Omental fat pad (tissue), 4 donors: ENCODE measurements around the gene TCAF1. TPM values are rescaled to one million over a fixed set of nuclear protein-coding genes. Genes with fewer than 3 reads are reported as not detected.

ENCODE experiments used
- ATAC-seq: fragments of 150-250 bp; one replicate; pipeline ENCODE4 v1.9.1; 2016; ENCODE audit warnings: mild to moderate bottlenecking, moderate library complexity; ENCODE audit not compliant: low FRiP score
- DNase-seq: peaks from one replicate; pipeline ENCODE4 v3.0.0-alpha.2; 2019; ENCODE audit warnings: low spot score
- CTCF ChIP-seq, 3 donors: fragments of 450-650 bp; IDR thresholded peaks; one replicate each; pipeline ENCODE4 v1.5.1; 2016 to 2017; ENCODE audit warnings: antibody characterized with exemption in 3 of 3, mild to moderate bottlenecking in 3 of 3, moderate library complexity in 2 of 3
- total RNA-seq, 4 donors: library from RNA; depleted of rRNA; stranded (reverse); fragments of >200 nt; gene quantifications; one replicate each; pipeline ENCODE4 v1.1.0, GENCODE V29; 2016

The TCAF1 gene
- total RNA-seq, 4 donors from 2014 or later, result 29.3 to 67.4 (median 56.3) TPM

DNA sequence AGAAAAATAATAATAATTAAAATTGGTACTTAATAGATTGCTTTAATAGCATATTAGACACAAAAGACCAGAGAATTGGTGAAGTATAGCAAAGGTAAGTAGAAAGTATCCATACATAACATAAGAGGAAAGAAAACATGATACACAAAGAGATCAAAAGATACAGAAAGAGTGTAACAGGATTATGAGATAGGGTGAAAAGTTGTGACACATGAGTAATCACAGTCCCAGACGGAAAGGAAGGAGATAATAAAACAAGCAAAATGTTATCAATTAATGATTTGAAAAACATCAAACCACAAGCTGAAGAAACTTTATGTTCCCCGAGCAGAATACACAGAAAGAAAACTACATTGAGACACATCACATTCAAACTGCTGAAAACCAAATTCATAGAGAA, 10.5 kb downstream of the TCAF1 start:
- TF ChIP-seq CTCF (IDR thresholded peaks at IDR 0.05), result no peak
- no peak for ATAC-seq
- no peak for DNase-seq

DNA sequence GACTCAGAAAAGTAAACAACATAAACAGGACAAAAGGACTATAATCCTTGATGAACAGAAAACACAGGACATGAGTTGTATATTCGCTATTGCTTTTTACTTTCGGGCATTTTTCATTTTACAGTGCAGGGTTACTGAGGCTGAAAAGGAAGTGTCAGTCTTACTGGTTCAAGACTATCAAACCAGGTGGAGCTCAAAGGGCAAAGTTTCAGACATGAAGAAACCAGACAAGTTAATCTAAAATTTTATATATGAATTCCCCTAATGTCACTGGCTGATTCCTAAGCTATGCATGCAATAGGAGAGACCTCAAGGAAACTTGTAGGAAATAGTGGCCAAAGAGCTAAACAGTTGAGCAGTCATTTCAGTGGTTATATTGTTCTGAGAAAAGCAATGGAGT, 11.4 kb downstream of the TCAF1 start:
- TF ChIP-seq CTCF (IDR thresholded peaks at IDR 0.05), result no peak
- no peak for ATAC-seq
- DNase-seq, result no peak

DNA sequence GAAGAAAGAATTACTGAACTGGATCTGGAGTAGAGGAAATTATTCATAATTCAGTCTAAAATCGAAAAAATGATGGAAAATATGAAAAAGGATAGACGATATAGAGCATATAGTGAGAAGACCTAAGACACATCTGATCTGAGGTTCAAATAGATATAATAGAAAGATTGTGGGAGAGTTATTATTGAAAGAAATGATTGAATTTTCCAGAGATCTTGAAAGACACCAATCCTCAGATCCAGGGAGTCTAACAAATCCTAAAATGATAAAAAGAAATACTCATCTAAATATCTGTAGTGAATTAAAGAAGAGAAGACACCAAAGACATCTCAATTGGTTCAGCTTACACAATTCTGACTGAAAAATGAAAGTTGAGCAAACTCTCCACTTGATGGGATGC, 12.9 kb downstream of the TCAF1 start:
- ATAC-seq, result no peak
- no peak for TF ChIP-seq CTCF (IDR thresholded peaks at IDR 0.05)
- no peak for DNase-seq

GRCh38 chr7:143886826-143887477, 15.0 kb downstream of the TCAF1 start:
- ATAC-seq (no peak), DNase-seq (no peak)
- no peak for TF ChIP-seq CTCF (IDR thresholded peaks at IDR 0.05)

GRCh38 chr7:143885951-143886350, 16.0 kb downstream of the TCAF1 start:
- TF ChIP-seq CTCF (IDR thresholded peaks at IDR 0.05), result no peak
- no peak for DNase-seq
- ATAC-seq, result no peak

GRCh38 chr7:143884969-143885559, 16.9 kb downstream of the TCAF1 start:
- peak; percentile 59 for ATAC-seq
- peak; percentile 40 for DNase-seq
- TF ChIP-seq CTCF (IDR thresholded peaks at IDR 0.05), result no peak
